ENCODE measurements around the gene SUGCT.
"Not testable (repeated sequence)": the region's sequence is repeated elsewhere in the genome, so short reads cannot be mapped to it uniquely, and the experiment has no call there.

Gene SUGCT

GRCh38 chr7:40141916-40142315 lies 7.1 kb downstream of the SUGCT start:
- DNase-seq, result not testable (repeated sequence)

GRCh38 chr7:40145596-40146130 lies 10.9 kb downstream of the SUGCT start:
- DNase-seq, result not testable (repeated sequence)

- DNase-seq, result no peak
These were observed 12.8 kb downstream of the SUGCT start for GRCh38 chr7:40147371-40148246.

GRCh38 chr7:40148247-40148580 lies 13.4 kb downstream of the SUGCT start:
- DNase-seq, result not testable (repeated sequence)

GRCh38 chr7:40148671-40149070 lies 13.9 kb downstream of the SUGCT start:
- no peak for DNase-seq

GRCh38 chr7:40151504-40151903 lies 16.7 kb downstream of the SUGCT start:
- no peak for DNase-seq

- DNase-seq, result no peak
These were observed 22.2 kb downstream of the SUGCT start for GRCh38 chr7:40156988-40157387.

- no peak for DNase-seq
These were observed 27.7 kb downstream of the SUGCT start for GRCh38 chr7:40162516-40162915.

- DNase-seq, result no peak
These were observed 30.4 kb downstream of the SUGCT start for GRCh38 chr7:40165216-40165615.

GRCh38 chr7:40167291-40167690 lies 32.5 kb downstream of the SUGCT start:
- DNase-seq, result no peak

GRCh38 chr7:40168266-40168665 lies 33.5 kb downstream of the SUGCT start:
- not testable (repeated sequence) for DNase-seq

GRCh38 chr7:40173121-40173520 lies 38.3 kb downstream of the SUGCT start:
- not testable (repeated sequence) for DNase-seq

- not testable (repeated sequence) for DNase-seq
These were observed 40.5 kb downstream of the SUGCT start for GRCh38 chr7:40175256-40175655.

GRCh38 chr7:40175725-40176510 lies 41.1 kb downstream of the SUGCT start:
- no peak for DNase-seq

GRCh38 chr7:40177071-40177470 lies 42.3 kb downstream of the SUGCT start:
- no peak for DNase-seq

GRCh38 chr7:40182452-40182851 lies 47.6 kb downstream of the SUGCT start:
- DNase-seq, result no peak

GRCh38 chr7:40186586-40186985 lies 51.8 kb downstream of the SUGCT start:
- no peak for DNase-seq

GRCh38 chr7:40192036-40192435 lies 57.2 kb downstream of the SUGCT start:
- no peak for DNase-seq

- DNase-seq, result no peak
These were observed 59.9 kb downstream of the SUGCT start for GRCh38 chr7:40194745-40195144.

- no peak for DNase-seq
These were observed 62.7 kb downstream of the SUGCT start for GRCh38 chr7:40197527-40197926.

GRCh38 chr7:40199076-40199802 lies 64.4 kb downstream of the SUGCT start:
- DNase-seq, result no peak

- no peak for DNase-seq
These were observed 66.0 kb downstream of the SUGCT start for GRCh38 chr7:40200791-40201190.

GRCh38 chr7:40202851-40203250 lies 68.0 kb downstream of the SUGCT start:
- no peak for DNase-seq
